HFF-Myc (cell line): Measurements from ENCODE around the gene RPL15.

Experiments used
- DNase-seq: peaks from one replicate; pipeline ENCODE4 v3.0.0-alpha.2; 2011; ENCODE audit warnings: low read depth; ENCODE audit errors: extremely low read depth
- H3K4me3 ChIP-seq: replicated peaks from 2 replicates; pipeline ENCODE4 v1.5.1; 2011; ENCODE audit warnings: low read depth, mild to moderate bottlenecking, control low read depth, low read length
- CTCF ChIP-seq: IDR thresholded peaks from 2 replicates; pipeline ENCODE4 v1.5.1; 2012; ENCODE audit warnings: mild to moderate bottlenecking, low read depth, low read length, control low read depth; ENCODE audit errors: missing control alignments

The RPL15 gene

DNA sequence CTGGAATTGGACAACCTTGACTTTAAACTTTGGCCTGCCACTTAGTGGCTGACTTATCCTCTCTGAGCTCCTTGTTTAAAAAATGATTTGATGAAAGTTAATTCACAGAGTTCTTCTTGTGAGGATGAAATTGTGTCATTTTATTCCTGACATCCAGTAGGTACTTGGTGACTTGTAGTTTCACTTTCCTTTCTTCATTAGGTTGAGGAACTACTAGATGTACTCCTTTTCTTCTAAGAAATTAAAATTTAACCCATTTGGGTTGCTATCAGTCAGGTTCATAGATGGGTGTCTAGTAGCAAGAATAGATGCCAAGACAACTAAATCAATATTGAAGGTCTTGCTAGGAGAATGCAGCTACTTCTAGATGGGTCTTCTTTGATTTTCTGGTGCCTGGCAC is 33.4 kb downstream of the RPL15 start:
- no peak for TF ChIP-seq CTCF
- no peak for DNase-seq
- no peak overlapping the region for H3K4me3 ChIP-seq

- no peak overlapping the region for H3K4me3 ChIP-seq
- no peak for TF ChIP-seq CTCF
- no peak for DNase-seq
These were observed 35.7 kb downstream of the RPL15 start for GRCh38 chr3:23952646-23953045.

DNA sequence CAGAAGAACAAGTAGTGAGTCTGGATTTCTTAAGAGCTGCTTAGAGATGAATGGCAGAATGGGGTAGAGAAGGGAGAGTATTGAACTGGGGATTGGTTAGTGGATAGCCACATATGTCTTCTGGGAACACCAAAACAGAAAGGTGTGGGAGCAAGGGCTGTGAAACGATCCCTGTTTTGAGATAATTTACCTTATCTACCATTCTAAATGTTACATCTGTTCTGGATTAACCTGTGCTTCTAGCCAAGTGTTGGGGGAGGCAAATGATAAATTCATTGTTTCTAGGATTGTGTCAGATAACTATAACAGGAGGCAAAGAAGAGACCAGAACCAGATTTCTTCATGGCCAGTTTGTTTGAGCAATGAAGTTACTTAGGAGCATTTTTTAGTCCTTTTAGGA is 36.6 kb downstream of the RPL15 start:
- no peak overlapping the region for H3K4me3 ChIP-seq
- no peak for TF ChIP-seq CTCF
- DNase-seq: no peak

- TF ChIP-seq CTCF: no peak
- no peak for DNase-seq
- no peak overlapping the region for H3K4me3 ChIP-seq
These were observed 37.2 kb downstream of the RPL15 start for GRCh38 chr3:23954144-23954543.

- no peak overlapping the region for H3K4me3 ChIP-seq
- DNase-seq: no peak
- TF ChIP-seq CTCF: no peak
These were observed 39.8 kb downstream of the RPL15 start for GRCh38 chr3:23956701-23957100.

- DNase-seq: peak; percentile 57
- H3K4me3 ChIP-seq: no peak overlapping the region
- TF ChIP-seq CTCF: no peak
These were observed 42.4 kb downstream of the RPL15 start for GRCh38 chr3:23959135-23959900.

DNA sequence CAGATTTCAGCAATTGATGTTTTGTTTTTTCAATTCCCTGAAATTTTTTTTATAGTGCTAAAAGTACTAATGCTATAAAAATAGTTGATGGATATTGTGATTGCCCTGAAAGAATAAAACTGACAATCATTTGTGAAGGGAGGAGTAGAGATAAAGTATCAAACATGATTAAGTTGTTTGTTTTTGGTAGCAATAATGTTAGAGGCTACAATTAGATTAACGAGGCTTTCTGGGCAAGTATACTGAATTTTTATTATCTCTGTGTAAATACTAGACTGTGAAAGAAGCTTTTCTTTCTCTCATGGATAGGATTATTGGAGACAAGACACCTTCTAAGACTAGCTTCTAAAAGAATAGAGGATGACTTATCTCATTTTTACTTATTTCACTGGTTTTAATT is 43.7 kb downstream of the RPL15 start:
- no peak overlapping the region for H3K4me3 ChIP-seq
- no peak for TF ChIP-seq CTCF
- DNase-seq: no peak
